Vagina (tissue), 2 donors: ENCODE results near the gene ZNF474.

ENCODE experiments used
- POLR2A ChIP-seq, 2 donors: fragments of 450-650 bp; IDR thresholded peaks; one replicate each; pipeline ENCODE4 v1.6.1; 2017; ENCODE audit warnings: antibody characterized with exemption in 2 of 2, mild to moderate bottlenecking in 2 of 2, moderate library complexity in 2 of 2
- POLR2AphosphoS5 ChIP-seq, 2 donors: sonication (generic); formaldehyde crosslinking; IDR thresholded peaks; one replicate each; pipeline ENCODE4 v1.9.0; 2017; ENCODE audit warnings: antibody characterized with exemption in 2 of 2, mild to moderate bottlenecking in 2 of 2, low read depth in 1 of 2; ENCODE audit not compliant: insufficient read depth in 1 of 2
- TF ChIP-seq, protein P1 (sequence below), 3 experiments: fragments of 450-650 bp in 2 of 3; fragments of 200-600 bp in 1 of 3; sonication (generic) in 1 of 3; IDR thresholded peaks; one replicate each; pipeline ENCODE4 v1.5.1; 2017 to 2019; ENCODE audit warnings: antibody characterized with exemption in 3 of 3, mild to moderate bottlenecking in 2 of 3, moderate library complexity in 2 of 3

DNA sequence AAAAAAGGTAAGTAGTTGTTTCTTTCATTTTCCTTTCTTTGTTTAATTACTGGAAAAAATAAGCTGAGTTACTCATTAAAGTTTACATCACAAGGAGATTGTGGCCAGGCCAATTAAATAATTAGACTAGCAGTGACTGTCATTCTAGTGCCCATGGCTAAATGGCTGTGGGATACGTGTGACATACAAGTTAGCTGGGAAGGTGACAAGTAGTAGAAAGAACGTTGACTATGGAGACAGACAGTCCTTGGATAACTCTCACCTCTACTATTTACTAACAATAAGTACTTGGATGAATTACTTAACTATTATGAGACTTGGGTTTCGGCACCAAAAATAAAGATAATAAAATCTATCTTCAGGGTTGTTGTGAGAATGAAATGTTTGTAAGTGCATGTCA lies 44.3 kb upstream of the ZNF474 start:
- TF ChIP-seq, protein P1, sequence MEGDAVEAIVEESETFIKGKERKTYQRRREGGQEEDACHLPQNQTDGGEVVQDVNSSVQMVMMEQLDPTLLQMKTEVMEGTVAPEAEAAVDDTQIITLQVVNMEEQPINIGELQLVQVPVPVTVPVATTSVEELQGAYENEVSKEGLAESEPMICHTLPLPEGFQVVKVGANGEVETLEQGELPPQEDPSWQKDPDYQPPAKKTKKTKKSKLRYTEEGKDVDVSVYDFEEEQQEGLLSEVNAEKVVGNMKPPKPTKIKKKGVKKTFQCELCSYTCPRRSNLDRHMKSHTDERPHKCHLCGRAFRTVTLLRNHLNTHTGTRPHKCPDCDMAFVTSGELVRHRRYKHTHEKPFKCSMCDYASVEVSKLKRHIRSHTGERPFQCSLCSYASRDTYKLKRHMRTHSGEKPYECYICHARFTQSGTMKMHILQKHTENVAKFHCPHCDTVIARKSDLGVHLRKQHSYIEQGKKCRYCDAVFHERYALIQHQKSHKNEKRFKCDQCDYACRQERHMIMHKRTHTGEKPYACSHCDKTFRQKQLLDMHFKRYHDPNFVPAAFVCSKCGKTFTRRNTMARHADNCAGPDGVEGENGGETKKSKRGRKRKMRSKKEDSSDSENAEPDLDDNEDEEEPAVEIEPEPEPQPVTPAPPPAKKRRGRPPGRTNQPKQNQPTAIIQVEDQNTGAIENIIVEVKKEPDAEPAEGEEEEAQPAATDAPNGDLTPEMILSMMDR (IDR thresholded peaks at IDR 0.05) = no peak
- TF ChIP-seq POLR2AphosphoS5 (IDR thresholded peaks at IDR 0.05; ENCODE audit: insufficient read depth in 1 of 2, low read depth in 1 of 2) = no peak
- no peak for TF ChIP-seq POLR2A (IDR thresholded peaks at IDR 0.05)
